Right ventricle myocardium inferior (tissue), 1 donor: ENCODE data around the gene MED16. TPM values are rescaled to one million over a fixed set of nuclear protein-coding genes. Genes with fewer than 3 reads are reported as not detected.
A peak's percentile ranks its signal among the peaks of the same experiment; 100 is the strongest.
"Not testable (repeated sequence)": the region's sequence is repeated elsewhere in the genome, so short reads cannot be mapped to it uniquely, and the experiment has no call there.

Experiments used
- ATAC-seq: fragments of 200-7000 bp; cut with Tn5 transposase; one replicate; pipeline ENCODE4 v1.9.1; 2020; ENCODE audit warnings: mild to moderate bottlenecking, moderate library complexity
- DNase-seq: peaks from one replicate; pipeline ENCODE4 v3.0.0; 2021; ENCODE audit errors: missing footprints
- intact Hi-C: fragments of 100-400 bp; cut with DNase I; formaldehyde crosslinking; loops from one replicate; pipeline ENCODE4 v1.11.0; 2022
- total RNA-seq: library from RNA; stranded (reverse); fragmentation: NEBNext Ultra II Directional; extraction: Animal tissue kit (Norgen Biotek cat#: 25700); gene quantifications from one replicate; pipeline ENCODE4 v1.2.1, GENCODE V29; 2021
- donor health status: DM: no; HTN: yes; CAD: no; lungs with severe emphysema.

Gene MED16
- total RNA-seq, 1 donor from 2014 or later, result 23.5 TPM

- no peak for ATAC-seq
- intact Hi-C loops, result no loop called here
- DNase-seq, result peak; percentile 64
Measured at GRCh38 chr19:824885-825284, 68.1 kb downstream of the MED16 start.

DNA sequence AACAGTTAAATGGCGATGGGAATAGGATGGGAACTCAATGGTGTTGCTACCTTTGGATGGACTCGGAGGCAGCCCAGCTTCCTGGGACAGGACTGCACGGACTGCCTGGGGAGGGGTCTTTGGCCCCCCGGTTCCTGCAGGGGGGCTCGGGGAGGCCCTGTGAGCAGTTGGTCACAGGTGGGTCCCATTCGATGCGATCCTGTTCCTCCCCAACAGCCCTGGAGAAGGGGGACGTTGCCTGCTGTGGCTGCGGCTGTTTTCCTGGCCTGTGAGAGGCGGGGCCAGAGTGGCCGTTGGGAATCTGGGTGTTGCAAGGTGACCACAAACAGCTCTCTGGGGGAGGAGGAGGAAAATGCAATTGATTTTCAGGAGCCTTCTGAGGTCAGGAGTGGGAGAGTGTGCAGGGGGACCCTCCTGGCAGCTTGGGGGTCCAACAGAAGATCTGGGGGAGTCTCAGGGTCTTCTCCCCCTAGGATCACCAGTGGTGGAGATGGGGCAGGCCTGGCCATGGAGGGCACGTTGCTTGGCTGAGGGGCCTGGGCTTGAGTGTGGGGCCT lies 69.3 kb downstream of the MED16 start:
- intact Hi-C loops, result no loop called here
- DNase-seq, result no peak

GRCh38 chr19:821825-822503 lies 71.0 kb downstream of the MED16 start, which contains the start of gene PLPPR3:
Gene PLPPR3 (minus strand): TSS chr19:821955. CDS start chr19:821559, 396 bp downstream.
- DNase-seq (no peak), ATAC-seq (no peak)

More for the DNA sequence above, 69.3 kb downstream of the MED16 start:
- ATAC-seq, result no peak

GRCh38 chr19:821231-821824 lies 71.7 kb downstream of the MED16 start:
- intact Hi-C loops, result no loop called here
- ATAC-seq, result no peak
- DNase-seq, result no peak

More at GRCh38 chr19:821825-822503, 71.0 kb downstream of the MED16 start, which contains the start of gene PLPPR3:
- intact Hi-C loops, result no loop called here

DNA sequence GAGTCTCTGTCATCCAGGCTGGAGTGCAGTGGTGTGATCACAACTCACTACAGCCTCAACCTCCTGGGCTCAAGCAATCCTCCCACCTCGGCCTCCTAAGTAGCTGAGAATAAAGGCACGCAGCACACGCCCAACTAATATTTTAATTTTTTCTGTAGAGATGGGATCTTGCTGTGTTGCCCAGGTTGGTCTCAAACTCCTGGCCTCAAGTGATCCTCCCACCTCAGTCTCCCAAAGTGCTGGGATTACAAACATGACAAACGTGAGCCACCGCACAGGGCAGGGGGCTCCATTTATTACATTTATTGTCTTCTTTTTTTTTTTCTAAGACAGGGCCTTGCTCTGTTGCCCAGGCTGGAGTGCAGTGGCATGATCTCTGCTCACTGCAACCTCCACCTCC lies 72.8 kb downstream of the MED16 start:
- ATAC-seq, DNase-seq, intact Hi-C loops: not testable (repeated sequence)

Other genes with a start within 250 kb of the MED16 start
- gene RNF126, start 230.0 kb downstream of the MED16 start, total RNA-seq, result 19.7 TPM
- gene FSTL3, start 216.8 kb downstream of the MED16 start, total RNA-seq, result 37.1 TPM
- not detected for gene PRSS57, start 197.7 kb downstream of the MED16 start, total RNA-seq
- gene PALM, start 184.3 kb downstream of the MED16 start, total RNA-seq, result 34.0 TPM
- not detected for gene MISP, start 142.1 kb downstream of the MED16 start, total RNA-seq
- gene PTBP1, start 95.7 kb downstream of the MED16 start, total RNA-seq, result 67.6 TPM
- gene PLPPR3, start 71.2 kb downstream of the MED16 start, total RNA-seq, result not detected
- not detected for gene AZU1, start 65.3 kb downstream of the MED16 start, total RNA-seq
- not detected for gene PRTN3, start 52.2 kb downstream of the MED16 start, total RNA-seq
- 1.6 TPM for gene ELANE, start 40.9 kb downstream of the MED16 start, total RNA-seq
- gene CFD, start 33.5 kb downstream of the MED16 start, total RNA-seq, result 655 TPM
- gene RNU6-9, start 297 bp upstream of the MED16 start, total RNA-seq, result not detected
- 21.9 TPM for gene R3HDM4, start 20.0 kb upstream of the MED16 start, total RNA-seq
- gene KISS1R, start 24.1 kb upstream of the MED16 start, total RNA-seq, result not detected
- gene ARID3A, start 32.8 kb upstream of the MED16 start, total RNA-seq, result 6.7 TPM
- gene WDR18, start 91.2 kb upstream of the MED16 start, total RNA-seq, result 20.7 TPM
- 0.35 TPM for gene GRIN3B, start 107.2 kb upstream of the MED16 start, total RNA-seq
- 106 TPM for gene TMEM259, start 127.9 kb upstream of the MED16 start, total RNA-seq
- not detected for gene RNU6-2, start 128.3 kb upstream of the MED16 start, total RNA-seq
- gene CNN2, start 133.4 kb upstream of the MED16 start, total RNA-seq, result 69.3 TPM
- gene ABCA7, start 146.9 kb upstream of the MED16 start, total RNA-seq, result 7.7 TPM
- 6.6 TPM for gene ARHGAP45, start 174.0 kb upstream of the MED16 start, total RNA-seq
- gene POLR2E, start 202.2 kb upstream of the MED16 start, total RNA-seq, result 142 TPM
- gene GPX4, start 210.8 kb upstream of the MED16 start, total RNA-seq, result 361 TPM